Esophagus mucosa (tissue), 1 donor: ENCODE results near the gene ZNF565. TPM values are rescaled to one million over a fixed set of nuclear protein-coding genes. Genes with fewer than 3 reads are reported as not detected.
"Not testable (repeated sequence)": the region's sequence is repeated elsewhere in the genome, so short reads cannot be mapped to it uniquely, and the experiment has no call there.

ENCODE experiments used
- ATAC-seq: fragments of 200-7000 bp; cut with Tn5 transposase; one replicate; pipeline ENCODE4 v1.9.1; 2020
- total RNA-seq: library from RNA; stranded (reverse); gene quantifications from one replicate; pipeline ENCODE4 v1.2.4, GENCODE V29; 2023
- donor health status: DM: yes; HTN: yes; CAD: no.

ZNF565 gene
- total RNA-seq, 1 donor from 2014 or later: 2.1 TPM

DNA sequence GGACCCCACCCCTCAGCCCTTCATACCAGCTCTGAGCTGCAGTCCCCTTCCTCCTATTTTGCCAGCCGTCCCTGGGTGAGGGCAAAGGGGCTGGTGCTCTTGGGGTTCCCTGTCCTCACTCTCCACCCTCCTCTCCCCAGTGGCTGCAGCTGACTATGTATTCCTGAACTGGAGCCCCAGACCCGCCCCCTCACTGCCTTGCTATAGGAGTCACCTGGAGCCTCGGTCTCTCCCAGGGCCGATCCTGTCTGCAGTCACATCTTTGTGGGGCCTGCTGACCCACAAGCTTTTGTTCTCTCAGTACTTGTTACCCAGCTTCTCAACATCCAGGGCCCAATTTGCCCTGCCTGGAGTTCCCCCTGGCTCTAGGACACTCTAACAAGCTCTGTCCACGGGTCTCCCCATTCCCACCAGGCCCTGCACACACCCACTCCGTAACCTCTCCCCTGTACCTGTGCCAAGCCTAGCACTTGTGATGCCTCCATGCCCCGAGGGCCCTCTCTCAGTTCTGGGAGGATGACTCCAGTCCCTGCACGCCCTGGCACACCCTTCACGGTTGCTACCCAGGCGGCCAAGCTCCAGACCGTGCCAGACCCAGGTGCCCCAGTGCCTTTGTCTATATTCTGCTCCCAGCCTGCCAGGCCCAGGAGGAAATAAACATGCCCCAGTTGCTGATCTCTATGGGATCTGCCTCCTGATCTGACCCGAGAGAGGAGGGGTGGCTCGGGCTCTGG lies 64.6 kb downstream of the ZNF565 start:
- ATAC-seq: peak; percentile 89

DNA sequence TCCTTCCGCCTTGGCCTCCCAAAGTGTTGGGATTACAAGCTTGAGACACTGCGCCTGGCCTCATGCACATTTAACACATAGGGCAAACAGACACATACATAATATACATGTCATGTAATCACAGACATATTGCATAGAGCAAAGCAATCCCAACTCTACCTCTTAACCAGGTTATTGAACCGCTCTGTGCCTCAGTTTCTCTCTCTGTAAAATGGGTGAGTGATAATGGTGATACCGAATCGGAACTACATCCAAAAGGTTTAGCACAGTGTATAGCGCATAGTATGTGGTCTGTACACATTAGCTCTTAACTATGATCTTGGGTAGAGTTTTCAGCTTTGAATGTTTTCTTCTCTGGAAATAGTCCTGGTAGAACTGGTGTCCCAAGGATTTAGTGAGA lies 69.8 kb downstream of the ZNF565 start:
- no peak for ATAC-seq

DNA sequence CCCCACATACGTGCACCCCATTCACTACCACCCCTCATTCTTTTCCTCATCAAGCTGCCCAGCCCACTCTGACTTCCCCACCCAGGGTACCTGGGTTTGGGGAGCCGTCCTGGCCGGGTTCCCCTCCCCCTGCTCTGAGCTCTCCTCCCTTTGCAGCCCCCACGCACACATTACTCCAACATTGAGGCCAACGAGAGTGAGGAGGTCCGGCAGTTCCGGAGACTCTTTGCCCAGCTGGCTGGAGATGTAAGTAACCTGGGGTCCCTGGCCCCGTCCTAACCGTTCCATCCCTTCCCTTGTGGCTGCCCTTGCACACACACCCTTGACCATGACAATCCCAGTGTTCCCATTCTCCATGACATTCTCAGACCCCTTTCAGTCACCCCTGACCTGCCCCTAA lies 72.0 kb downstream of the ZNF565 start:
- no peak for ATAC-seq

DNA sequence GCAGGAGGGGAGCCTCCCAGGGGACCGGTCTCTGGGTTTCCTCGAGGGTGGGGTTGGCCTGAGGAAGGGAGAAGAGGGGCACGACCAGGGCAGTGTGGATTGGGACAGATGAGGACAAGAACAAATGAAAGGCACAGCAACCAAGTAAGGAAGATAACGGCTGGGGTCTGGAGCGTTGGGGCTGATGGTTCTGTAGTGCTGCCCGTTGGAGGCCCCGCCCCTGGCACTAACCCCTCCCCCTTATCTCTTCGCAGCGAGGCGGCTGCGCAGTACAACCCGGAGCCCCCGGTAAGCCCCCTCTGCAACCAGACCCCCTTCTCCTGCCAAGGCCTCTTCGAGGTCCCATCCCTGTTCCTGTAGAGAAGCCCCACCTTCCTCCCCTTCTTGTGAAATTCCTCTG lies 72.4 kb downstream of the ZNF565 start:
- no peak for ATAC-seq

DNA sequence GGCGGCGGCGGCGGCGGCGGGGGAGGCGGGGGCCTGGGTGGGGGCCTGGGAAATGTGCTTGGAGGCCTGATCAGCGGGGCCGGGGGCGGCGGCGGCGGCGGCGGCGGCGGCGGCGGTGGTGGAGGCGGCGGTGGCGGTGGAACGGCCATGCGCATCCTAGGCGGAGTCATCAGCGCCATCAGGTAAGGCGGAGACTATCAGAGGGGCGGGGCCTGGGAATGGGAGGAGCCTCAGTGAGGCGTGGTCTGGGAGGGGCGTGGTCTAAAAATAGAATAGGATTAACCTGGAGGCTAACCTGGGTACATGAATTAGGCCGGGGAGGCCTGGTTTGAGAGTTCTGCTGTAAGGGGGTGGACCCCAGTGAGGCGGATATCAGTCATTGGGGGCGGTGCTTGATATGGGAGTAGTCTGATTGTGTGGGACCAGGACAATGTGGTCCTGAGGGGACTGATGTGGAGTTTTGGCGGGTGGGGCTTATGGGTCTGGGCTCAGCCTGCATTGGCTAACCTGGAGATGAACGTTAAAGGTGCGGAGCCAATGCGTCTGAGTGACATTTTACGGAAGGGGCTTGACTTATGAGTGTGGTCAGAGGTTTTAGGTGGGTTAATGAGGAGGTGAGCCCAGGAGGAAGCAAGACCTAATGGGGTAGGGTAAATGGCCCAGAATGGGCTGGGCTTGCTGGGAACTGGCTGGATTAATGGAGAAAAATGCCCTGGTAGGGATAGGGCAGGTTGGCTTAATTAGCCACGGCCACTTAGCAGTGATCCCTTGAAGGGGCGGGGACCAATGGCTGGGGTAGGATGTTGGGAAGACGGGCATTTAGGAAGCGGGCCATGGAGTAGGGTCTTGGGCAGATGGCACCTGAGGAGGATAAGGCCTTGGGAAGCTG lies 73.2 kb downstream of the ZNF565 start:
- peak; percentile 76 for ATAC-seq

DNA sequence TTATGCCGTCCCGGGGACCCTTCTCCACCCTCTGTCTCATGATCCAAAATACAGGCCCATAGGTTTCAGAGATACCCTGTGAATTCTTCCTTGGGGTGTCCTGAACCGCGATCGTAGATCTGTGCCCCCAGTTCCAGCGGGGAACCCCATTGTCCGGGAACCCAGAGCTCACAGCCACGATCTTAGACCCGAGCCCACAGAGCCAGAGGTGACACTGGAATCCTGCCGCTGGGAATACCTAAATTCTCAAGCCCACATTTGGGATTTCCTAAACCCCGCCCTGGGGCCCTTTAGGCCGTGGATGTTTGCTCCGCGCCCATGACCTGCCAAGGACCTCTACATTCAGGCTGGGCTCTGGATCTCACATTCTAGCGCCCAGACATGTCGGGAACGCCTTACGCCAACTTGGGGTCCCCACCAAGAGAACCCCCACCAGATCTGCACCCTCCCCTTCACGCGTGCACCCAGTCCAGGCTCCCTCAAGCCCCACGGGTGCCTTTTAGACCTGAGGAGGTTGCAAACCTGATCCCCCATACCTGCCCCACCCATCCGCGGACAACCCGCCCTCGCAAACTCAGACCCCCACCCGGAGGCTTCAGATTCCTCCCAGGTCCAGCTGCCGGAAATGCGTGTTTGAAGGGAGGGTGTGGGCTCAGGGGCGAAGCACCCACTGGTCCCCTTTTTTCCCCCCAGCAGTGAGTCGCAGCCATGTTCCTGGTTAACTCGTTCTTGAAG lies 74.0 kb downstream of the ZNF565 start:
- ATAC-seq: peak; percentile 2

DNA sequence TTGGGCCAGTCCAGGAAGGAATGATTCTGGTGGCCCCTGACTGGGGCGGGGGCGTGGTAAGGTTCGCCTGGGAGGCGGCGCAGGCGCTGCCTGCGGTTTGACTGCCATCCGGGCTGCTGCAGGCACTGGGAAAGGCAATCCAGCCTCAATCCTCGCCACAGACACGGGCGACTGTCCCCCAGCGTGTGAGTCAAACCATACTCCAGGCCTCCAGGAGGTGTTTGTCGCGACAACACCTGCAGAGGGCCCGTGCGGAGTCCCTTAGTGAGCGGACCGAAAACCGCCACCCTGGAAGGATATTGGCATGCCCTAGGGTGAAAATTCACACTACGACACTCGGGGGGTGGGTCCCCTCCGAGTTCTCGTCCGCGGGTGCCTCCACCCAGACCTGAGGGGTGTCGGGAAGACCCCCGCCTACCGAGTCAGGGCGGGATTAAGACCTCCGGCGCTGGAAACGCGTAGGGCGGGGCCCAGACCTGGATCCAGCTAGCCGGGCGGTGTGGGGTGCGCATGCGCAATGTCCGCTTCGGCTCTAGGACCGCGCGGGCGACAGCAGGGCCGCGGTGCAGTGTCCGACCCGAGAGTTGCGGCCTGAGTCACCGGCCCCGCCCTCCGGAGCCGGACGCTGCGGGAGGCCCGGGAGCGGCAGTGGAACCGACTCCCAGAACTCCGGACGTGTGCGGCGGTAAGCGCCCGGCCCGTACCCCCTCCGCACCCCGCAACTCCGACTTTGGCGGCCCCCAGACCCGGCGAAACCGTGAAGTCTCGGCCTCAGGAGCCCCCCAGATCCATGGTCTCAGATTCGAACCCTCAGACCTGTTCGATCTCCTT lies 74.8 kb downstream of the ZNF565 start, which contains the start of gene CAPNS1:
Gene CAPNS1 (plus strand): TSS at position 594 of the 831 bp plus-strand sequence. CDS start 946 bp downstream, outside the sequence.
- peak; percentile 74 for ATAC-seq

DNA sequence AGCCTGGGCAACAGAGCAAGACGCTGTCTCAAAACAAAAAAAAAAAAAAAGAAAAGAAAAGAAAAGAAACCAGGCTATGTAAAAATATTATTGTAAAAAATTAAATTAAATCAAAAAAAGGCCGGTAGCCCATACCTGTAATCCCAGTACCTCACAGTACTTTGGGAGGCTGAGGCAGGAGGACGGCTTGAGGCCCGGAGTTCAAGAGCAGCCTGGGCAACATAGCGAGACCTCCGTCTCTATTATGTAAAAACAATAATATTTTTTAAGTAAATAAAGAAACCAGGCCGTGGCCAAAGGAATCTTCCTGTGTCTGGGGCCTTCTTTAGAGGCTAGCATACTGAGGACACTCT lies 75.4 kb downstream of the ZNF565 start:
- ATAC-seq: no peak

DNA sequence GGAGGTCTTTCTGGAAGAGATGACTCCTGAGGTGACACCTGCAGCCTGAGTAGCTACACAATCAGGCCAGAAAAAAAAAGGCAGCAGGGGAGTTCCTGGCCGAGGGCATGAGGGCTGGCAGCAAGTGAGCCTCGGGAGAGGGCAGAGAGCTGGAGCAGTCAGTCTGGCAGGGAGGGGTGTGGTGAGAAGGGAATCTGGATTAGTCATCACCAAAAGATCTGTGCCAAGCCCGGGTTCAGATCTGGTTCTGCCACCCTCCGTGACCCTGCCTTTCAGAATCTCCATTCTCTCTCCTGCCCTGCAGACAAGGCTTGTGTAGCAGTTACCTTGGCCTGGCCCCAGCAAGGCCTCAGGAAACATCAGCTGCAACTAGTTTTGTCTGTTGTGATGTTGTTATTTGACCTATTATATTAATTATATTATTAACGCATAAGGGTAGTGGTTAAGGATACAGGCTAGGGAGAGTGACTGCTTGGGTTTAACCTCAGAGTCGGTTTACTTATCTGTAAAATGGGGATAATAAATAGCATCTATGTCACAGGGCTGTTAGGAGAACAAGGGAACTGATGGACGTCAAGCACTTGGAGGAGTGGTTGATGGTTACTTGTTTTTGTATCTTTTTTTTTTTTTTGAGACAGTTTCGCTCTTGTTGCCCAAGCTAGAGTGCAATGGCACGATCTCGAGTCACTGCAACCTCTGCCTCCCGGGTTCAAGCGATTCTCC lies 77.3 kb downstream of the ZNF565 start:
- ATAC-seq: peak; percentile 69

DNA sequence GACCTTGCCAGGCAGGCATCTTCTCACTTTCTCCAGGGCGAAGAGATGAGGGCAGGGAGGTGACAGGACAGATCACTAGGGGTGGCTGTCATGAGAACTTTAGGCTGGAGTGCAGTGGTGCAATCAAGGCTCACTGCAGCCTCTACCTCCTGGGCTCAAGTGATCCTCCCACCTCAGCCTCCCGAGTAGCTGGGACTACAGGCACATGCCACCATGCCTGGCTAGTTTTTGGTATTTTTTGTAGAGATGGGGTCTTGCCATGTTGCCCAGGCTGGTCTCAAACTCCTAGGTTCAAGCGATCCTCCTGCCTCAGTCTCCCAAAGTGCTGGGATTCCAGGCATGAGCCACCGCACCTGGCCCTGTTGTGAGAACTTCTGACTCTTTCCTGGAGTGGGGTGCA lies 79.6 kb downstream of the ZNF565 start:
- not testable (repeated sequence) for ATAC-seq

Other genes with a start within 250 kb of the ZNF565 start
- 10.2 TPM for gene SDHAF1, start 219.5 kb downstream of the ZNF565 start, total RNA-seq
- 0.88 TPM for gene SYNE4, start 205.9 kb downstream of the ZNF565 start, total RNA-seq
- 12.3 TPM for gene ALKBH6, start 200.5 kb downstream of the ZNF565 start, total RNA-seq
- gene CLIP3, start 181.8 kb downstream of the ZNF565 start, total RNA-seq: 1.3 TPM
- 3.0 TPM for gene THAP8, start 160.4 kb downstream of the ZNF565 start, total RNA-seq
- 2.4 TPM for gene WDR62, start 159.8 kb downstream of the ZNF565 start, total RNA-seq
- gene OVOL3, start 103.5 kb downstream of the ZNF565 start, total RNA-seq: not detected
- 72.0 TPM for gene POLR2I, start 99.8 kb downstream of the ZNF565 start, total RNA-seq
- 81.5 TPM for gene TBCB, start 99.2 kb downstream of the ZNF565 start, total RNA-seq
- gene CAPNS1, start 74.6 kb downstream of the ZNF565 start, total RNA-seq: 953 TPM
- 3.5 TPM for gene COX7A1, start 62.2 kb downstream of the ZNF565 start, total RNA-seq
- 35.9 TPM for gene ZNF146, start 441 bp upstream of the ZNF565 start, total RNA-seq
- gene ZFP14, start 164.5 kb upstream of the ZNF565 start, total RNA-seq: 1.2 TPM
- gene ZFP82, start 204.0 kb upstream of the ZNF565 start, total RNA-seq: 0.72 TPM